T follicular helper cell (primary cell): ENCODE measurements around the gene PLD5.

Experiments used
- DNase-seq: peaks from one replicate; pipeline ENCODE4 v3.0.0-alpha.2; 2020; ENCODE audit warnings: low read depth
- total RNA-seq, 2 experiments: gene quantifications; one replicate each; lab custom pipeline; 2026; lab: John Stamatoyannopoulos, UW

Gene PLD5
- total RNA-seq: 0 reads per million in 2 experiments

GRCh38 chr1:242524571-242525359 is at the start of gene PLD5:
PLD5 (minus strand) TSS chr1:242524697.
- no peak for DNase-seq

GRCh38 chr1:242569867-242570266 is 45.4 kb upstream of the PLD5 start:
- no peak for DNase-seq

GRCh38 chr1:242568666-242569065 is 44.2 kb upstream of the PLD5 start:
- DNase-seq: no peak

- no peak for DNase-seq
Observed at GRCh38 chr1:242567596-242567995, 43.1 kb upstream of the PLD5 start.

- no peak for DNase-seq
Observed at GRCh38 chr1:242556759-242557158, 32.3 kb upstream of the PLD5 start.

GRCh38 chr1:242556276-242556675 is 31.8 kb upstream of the PLD5 start:
- no peak for DNase-seq

- no peak for DNase-seq
Observed at GRCh38 chr1:242554577-242554976, 30.1 kb upstream of the PLD5 start.

GRCh38 chr1:242546849-242547729 is 22.6 kb upstream of the PLD5 start:
- DNase-seq: no peak

GRCh38 chr1:242546441-242546840 is 21.9 kb upstream of the PLD5 start:
- DNase-seq: no peak

- DNase-seq: no peak
Observed at GRCh38 chr1:242544071-242544470, 19.6 kb upstream of the PLD5 start.

- no peak for DNase-seq
Observed at GRCh38 chr1:242542271-242542670, 17.8 kb upstream of the PLD5 start.

- DNase-seq: no peak
Observed at GRCh38 chr1:242535986-242536385, 11.5 kb upstream of the PLD5 start.

GRCh38 chr1:242534753-242535152 is 10.3 kb upstream of the PLD5 start:
- DNase-seq: no peak

GRCh38 chr1:242530761-242531160 is 6.3 kb upstream of the PLD5 start:
- DNase-seq: no peak

GRCh38 chr1:242525769-242526168 is 1.3 kb upstream of the PLD5 start:
- DNase-seq: no peak

- DNase-seq: no peak
Observed at GRCh38 chr1:242525360-242525722, 844 bp upstream of the PLD5 start.

GRCh38 chr1:242523719-242524570 is 552 bp downstream of the PLD5 start:
- DNase-seq: no peak

- no peak for DNase-seq
Observed at GRCh38 chr1:242522996-242523718, 1.3 kb downstream of the PLD5 start.

- no peak for DNase-seq
Observed at GRCh38 chr1:242522304-242522945, 2.1 kb downstream of the PLD5 start.

GRCh38 chr1:242515555-242515954 is 8.9 kb downstream of the PLD5 start:
- DNase-seq: no peak

GRCh38 chr1:242506724-242507123 is 17.8 kb downstream of the PLD5 start:
- no peak for DNase-seq
